Measurements from ENCODE around the gene PNPO.
"Not testable (repeated sequence)": the region's sequence is repeated elsewhere in the genome, so short reads cannot be mapped to it uniquely, and the experiment has no call there.

The PNPO gene

DNA sequence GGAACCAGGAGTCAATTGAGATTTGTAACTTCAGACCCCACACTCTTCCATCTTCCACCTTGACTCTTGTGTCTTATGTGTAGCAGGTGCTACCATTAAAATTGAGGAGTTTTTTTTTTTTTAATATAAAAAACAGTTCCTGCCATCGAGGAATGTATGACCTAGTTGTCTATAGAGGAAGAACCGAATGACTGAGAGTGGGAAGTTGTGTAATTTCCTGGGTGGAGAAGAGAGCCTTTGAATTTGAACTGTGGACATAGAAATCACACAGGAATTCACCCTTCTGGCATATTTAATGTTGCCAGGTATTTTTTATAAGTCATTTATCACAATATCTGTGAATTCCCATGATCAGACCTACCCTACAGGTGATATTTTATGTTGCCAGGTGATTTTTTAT lies 23.4 kb upstream of the PNPO start:
- DNase-seq (ENCODE audit: low read depth) = no peak

DNA sequence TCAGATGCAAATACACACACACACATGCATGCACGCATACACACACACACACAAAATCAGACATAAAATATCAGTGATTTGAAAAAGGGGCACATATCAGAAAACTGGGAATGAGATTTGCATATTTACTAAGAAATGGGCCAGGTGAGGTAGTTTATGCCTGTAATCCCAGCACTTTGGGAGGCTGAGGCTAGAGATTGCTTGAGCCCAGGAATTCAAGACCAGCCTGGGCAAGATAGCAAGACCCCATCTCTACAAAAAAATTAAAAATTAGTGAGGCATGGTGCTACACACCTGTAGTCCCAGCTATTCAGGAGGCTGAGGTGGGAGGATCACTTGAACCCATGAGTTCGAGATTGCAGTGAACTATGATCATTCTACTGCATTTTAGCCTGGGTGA lies 22.4 kb upstream of the PNPO start:
- no peak for DNase-seq (ENCODE audit: low read depth)

- DNase-seq (ENCODE audit: low read depth) = not testable (repeated sequence)
Observed at GRCh38 chr17:47919889-47920288, 21.5 kb upstream of the PNPO start.

GRCh38 chr17:47924785-47925677 lies 16.3 kb upstream of the PNPO start:
- DNase-seq (ENCODE audit: low read depth) = no peak

- no peak for DNase-seq (ENCODE audit: low read depth)
Observed at GRCh38 chr17:47925678-47925988, 15.7 kb upstream of the PNPO start.

GRCh38 chr17:47927821-47928400 lies 13.5 kb upstream of the PNPO start:
- DNase-seq (ENCODE audit: low read depth) = no peak

- no peak for DNase-seq (ENCODE audit: low read depth)
Observed at GRCh38 chr17:47928415-47928814, 13.0 kb upstream of the PNPO start.

DNA sequence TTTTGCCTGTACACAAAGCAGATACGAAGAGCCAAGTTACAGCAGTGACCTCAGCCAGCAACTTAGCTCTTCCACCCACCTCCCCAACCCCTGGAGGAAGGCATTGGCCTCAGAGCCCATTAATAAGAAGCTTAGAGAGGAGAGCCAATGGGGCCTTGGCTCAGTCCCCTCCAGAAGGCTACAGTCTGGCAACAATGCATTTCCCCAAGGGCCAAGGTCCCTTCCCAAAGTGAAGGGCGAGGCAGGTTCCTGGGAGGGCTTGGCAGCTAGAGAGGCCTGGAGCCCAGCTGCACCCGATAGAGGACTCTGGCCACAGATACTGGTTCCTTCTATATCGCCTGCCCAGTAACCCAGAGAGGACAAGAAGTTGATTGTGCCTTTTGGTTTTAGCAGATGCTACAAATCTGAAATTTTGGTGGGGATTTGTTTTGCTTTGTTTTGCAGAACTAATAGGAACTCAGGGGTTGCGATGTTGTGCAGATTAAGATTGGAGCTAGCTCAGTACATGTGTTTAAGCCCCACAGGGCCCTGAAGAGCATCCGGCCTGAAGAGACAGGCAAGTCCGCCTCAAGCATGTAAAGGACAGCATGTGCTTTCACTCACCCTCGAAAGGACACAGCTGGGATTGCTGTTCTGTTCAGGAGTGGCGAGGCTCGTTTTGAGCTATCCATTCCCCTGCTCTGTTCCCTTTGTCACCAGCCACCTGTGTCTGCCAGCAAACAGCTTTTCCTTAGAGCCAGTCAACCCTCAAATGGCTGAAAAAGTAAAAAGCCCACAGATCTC lies 12.0 kb upstream of the PNPO start:
- DNase-seq (ENCODE audit: low read depth) = no peak

- no peak for DNase-seq (ENCODE audit: low read depth)
Observed at GRCh38 chr17:47931848-47932247, 9.5 kb upstream of the PNPO start.

DNA sequence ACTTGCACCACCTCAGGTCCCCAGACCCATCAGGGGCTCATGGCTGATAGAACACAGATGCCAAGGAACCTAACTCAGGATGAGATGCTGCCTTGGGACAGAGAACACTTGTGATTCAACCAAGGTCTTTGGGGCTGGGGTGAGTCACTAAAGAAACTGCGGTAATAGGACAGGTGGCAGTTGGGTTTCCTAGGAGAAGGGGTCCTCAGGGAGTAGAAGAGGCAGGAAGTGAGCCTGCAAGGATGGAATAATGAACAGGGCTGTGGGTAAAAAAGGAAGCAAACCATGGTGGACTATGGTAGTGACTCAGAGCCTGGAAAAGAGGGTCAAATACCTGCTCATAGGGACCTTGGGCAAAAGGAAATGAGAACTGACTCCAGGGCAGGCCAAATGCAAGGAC lies 6.5 kb upstream of the PNPO start:
- DNase-seq (ENCODE audit: low read depth) = no peak

DNA sequence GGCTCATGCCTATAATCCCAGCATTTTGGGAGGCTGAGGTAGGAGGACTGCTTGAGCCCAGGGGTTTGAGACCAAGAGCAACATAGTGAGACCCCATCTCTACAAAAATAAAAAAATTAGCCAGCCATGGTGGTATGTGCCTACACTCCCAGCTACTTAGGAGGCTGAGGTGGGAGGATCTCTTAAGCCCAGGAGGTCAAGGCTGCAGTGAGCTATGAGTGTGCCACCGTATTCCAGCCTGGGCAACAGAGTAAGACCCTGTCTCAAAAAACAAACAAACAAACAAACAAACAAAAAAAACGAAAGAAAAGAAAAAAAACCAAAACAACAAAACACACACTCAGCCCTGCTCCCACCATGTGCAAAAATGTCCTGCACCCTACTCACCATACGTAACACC lies 5.9 kb upstream of the PNPO start:
- DNase-seq (ENCODE audit: low read depth) = not testable (repeated sequence)

GRCh38 chr17:47935961-47936360 lies 5.4 kb upstream of the PNPO start:
- peak; percentile 83 for DNase-seq (ENCODE audit: low read depth)

DNA sequence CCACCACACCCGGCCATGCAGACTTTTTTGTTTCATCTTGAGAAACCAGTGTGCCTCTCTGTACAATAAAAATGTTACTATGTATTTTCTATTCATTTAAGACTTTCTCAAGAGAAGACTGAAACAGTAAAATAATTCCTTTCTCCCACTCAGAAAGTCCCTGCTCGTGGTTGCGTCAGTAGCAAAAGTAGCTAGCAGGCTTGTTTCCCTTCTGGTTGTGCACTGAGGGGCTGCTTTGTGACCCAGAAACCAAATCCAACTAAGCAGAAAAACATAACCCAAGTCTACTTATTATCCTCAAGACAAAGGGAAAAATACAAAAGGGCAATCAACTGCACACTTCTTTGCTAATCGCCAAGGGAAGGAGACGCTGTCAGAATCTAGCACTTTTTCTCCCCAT lies 3.4 kb upstream of the PNPO start:
- DNase-seq (ENCODE audit: low read depth) = no peak

- no peak for DNase-seq (ENCODE audit: low read depth)
Observed at GRCh38 chr17:47942096-47942510, 732 bp downstream of the PNPO start.

- DNase-seq (ENCODE audit: low read depth) = no peak
Observed at GRCh38 chr17:47942568-47942967, 1.2 kb downstream of the PNPO start.

DNA sequence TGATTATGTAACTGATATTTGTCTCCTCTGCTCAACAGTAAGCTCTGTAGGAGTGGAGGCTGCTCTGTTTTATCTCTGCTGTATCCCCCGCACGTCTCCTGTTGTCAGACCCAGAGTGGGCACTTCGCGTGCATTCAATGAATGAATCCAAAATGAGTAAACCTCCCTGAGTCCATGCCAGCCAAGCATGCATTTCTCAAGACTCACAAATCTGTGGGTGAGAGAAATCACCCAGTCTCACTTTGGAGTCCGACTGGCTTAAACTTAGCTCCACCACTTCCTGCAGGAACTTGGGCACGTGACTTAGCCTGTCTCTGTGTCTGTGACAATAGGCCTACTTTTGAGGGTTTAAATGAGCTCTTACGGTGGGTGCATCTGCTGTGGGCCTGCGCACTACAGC lies 3.7 kb downstream of the PNPO start:
- DNase-seq (ENCODE audit: low read depth) = peak; percentile 92

DNA sequence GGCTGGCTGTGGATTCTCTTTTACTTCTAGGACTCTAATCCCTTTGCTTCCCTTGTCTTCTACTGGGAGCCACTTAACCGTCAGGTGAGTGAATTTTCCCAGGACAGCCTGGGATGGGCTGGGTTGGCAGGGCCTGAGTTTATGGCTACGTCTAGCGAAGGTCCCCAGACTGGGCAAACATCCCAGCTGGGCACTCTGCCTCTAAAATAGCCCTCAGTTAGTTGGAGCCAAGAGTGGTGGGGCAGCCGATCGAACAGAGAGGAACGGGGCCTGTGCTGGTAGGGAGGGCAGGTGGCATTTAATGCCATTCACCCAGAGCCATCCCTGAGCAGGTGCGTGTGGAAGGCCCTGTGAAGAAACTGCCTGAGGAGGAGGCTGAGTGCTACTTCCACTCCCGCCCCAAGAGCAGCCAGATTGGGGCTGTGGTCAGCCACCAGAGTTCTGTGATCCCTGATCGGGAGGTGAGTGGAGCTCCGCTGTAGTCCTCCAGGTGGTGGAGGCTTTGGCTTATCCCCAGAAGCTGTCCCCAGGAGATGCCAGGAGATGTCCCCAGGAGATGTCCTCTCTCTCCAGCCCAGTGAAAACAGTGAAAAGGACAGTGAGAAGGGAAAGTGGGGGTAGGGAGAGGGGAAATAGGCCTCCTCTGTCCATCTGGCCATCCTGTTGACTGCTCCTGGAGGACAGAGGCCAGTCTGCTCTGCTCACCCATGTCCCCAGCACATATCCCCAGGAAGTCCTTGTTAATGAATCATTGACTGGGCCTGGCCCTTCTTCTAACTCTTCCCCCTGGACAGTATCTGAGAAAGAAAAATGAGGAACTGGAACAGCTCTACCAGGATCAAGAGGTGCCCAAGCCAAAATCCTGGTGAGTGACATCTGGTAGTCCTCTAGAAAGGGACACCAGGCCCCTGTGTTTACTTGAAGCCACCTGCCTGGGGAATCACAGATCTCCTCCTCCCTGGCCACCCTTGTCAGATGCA lies 4.4 kb downstream of the PNPO start:
- no peak for DNase-seq (ENCODE audit: low read depth)

DNA sequence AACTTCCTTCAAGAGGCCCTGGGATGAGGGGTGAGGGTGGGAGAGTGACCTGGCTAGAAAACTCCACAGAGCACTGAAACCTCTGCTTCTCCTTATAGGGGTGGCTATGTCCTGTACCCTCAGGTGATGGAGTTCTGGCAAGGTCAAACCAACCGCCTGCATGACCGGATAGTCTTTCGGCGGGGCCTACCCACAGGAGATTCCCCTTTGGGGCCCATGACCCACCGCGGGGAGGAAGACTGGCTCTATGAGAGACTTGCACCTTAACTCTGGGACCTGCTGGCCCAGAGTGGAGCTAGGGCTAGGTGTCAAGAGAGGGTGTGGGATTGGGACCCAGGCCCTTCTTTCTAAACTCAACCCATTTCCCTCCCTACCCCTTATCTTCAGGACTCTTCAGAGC lies 5.1 kb downstream of the PNPO start:
- no peak for DNase-seq (ENCODE audit: low read depth)

DNA sequence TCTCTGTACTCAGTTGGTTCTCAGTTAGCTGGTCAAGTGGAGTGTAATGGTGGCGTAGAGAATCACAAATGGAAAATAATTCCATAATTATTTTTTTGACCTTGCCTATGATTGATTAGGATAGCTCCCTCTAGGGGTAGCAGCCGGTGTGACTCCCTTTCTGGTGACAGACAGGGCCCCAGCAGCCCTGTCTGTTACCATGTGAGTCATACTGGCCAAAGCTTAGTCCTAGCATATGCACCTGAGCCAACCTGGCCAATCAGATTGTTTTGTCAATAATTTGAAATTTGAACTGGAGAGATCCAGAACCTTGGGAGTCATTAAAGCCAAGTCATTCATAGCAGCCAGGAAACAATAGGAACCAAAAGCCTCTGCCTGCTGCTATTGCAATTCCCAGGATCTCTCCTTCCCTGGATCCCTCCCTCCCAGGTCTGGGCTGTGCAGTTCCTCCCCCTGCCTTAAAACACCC lies 5.6 kb downstream of the PNPO start:
- DNase-seq (ENCODE audit: low read depth) = peak; percentile 72

- no peak for DNase-seq (ENCODE audit: low read depth)
Observed at GRCh38 chr17:47948706-47949196, 7.4 kb downstream of the PNPO start.

GRCh38 chr17:47949197-47949759 lies 7.9 kb downstream of the PNPO start:
- peak; percentile 77 for DNase-seq (ENCODE audit: low read depth)

Data from amniotic epithelial cell (primary cell).